NCI-H146 treated with DMSO at 0.1 percent for 48 hours (cell line): ENCODE results near the gene AP4M1.
"Not testable (repeated sequence)": the region's sequence is repeated elsewhere in the genome, so short reads cannot be mapped to it uniquely, and the experiment has no call there.

Experiments
- DNase-seq: peaks from one replicate; lab custom pipeline; 2025; ENCODE audit not compliant: unreplicated experiment; lab: John Stamatoyannopoulos, UW

AP4M1 gene

GRCh38 chr7:100130220-100130607, 28.8 kb downstream of the AP4M1 start:
- peak; percentile 81 for DNase-seq

DNA sequence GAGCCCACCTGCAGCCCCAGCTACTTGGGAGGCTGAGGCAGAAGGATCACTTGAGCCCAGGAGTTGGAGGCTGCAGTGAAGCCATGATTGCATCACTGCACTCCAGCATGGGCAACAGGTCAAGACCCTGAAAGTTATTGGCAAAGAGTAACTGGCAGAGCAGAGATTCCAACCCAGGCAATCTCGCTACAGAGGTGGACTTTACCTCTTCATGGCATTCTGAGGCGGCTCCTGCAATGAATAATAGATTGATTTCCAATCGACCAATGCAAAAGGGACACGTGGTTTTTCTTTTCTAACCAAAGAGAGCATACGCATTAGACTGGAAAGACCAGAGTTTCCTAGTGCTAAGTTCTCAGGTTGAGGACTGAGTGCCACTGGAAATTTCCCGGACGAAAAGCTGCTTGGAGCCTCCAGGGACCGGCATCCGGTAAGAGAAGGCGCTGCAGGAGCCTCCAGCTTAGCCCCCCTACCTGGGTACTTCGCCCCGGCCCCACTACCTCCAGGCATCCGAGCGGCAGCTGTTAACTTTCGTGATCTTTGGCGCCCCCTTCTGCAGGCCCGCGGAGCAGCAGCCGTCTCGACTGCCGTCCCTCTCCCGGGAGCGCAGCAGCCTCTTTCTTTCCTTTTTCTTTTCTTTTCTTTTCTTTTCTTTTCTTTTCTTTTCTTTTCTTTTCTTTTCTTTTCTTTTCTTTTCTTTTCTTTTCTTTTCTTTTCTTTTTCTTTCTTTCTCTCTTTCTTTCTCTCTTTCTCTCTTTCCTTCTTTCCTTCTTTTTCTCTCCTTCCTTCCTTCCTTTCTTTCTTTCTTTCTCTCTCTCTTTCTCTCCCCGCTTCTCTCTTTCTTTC, 29.4 kb downstream of the AP4M1 start:
- peak; percentile 51 for DNase-seq

- DNase-seq = no peak
These were observed 30.7 kb downstream of the AP4M1 start for GRCh38 chr7:100132126-100132525.

GRCh38 chr7:100132697-100133151, 31.3 kb downstream of the AP4M1 start:
- DNase-seq = peak; percentile 30

- DNase-seq = peak; percentile 27
These were observed 36.7 kb downstream of the AP4M1 start for GRCh38 chr7:100137851-100138760.

DNA sequence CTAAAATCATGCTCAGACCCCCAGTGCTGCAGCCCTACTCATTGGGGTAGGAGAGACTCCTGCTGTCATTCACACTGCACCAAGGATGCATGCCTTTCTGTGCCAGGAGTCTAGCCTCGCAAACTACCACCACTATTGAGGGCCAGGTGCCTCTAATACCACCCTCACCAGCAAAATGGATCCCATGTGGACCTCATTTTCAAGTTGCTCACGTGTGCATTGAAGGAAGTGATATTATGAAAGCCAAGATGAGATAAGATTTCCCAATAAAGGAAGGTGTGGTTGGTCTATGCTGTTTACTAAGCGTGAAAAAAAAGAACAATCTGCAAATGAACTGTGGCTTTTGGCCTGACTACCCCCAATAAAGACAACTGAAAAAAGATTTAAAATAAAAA, 40.1 kb downstream of the AP4M1 start:
- no peak for DNase-seq

- no peak for DNase-seq
These were observed 41.0 kb downstream of the AP4M1 start for GRCh38 chr7:100142461-100142860.

DNA sequence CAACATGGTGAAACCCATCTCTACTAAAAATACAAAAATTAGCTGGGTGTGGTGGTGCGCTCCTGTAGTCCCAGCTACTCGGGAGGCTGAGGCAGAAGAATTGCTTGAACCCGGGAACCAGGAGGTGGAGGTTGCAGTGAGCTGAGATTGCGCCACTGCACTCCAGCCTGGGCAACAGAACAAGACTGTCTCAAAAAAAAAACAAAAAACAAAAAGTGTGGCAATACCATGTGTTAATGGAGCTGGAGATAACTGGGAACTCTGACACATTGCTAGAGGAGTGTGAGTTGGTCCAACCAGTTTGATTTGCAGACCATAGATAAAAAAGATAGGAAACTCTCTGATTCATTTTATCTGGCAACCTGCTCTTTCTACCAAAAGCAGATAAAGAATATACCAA, 44.9 kb downstream of the AP4M1 start:
- not testable (repeated sequence) for DNase-seq

GRCh38 chr7:100147278-100147677, 45.8 kb downstream of the AP4M1 start:
- DNase-seq = no peak

DNA sequence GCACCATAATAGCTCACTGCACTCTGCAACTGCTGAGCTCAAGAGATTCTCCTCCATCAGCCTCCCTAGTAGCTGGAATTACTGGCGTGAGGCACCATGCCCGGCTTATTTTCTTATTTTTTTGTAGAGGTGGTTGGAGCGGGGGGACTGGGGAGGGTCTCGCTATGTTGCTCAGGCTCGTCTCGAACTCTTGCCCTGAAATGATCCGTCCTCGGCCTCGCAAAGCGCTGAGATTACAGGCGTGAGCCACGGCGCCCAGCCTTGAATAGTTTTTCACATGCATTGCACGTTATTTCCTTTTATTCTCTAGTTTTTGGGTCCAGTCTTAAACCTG, 46.7 kb downstream of the AP4M1 start:
- DNase-seq = no peak

DNA sequence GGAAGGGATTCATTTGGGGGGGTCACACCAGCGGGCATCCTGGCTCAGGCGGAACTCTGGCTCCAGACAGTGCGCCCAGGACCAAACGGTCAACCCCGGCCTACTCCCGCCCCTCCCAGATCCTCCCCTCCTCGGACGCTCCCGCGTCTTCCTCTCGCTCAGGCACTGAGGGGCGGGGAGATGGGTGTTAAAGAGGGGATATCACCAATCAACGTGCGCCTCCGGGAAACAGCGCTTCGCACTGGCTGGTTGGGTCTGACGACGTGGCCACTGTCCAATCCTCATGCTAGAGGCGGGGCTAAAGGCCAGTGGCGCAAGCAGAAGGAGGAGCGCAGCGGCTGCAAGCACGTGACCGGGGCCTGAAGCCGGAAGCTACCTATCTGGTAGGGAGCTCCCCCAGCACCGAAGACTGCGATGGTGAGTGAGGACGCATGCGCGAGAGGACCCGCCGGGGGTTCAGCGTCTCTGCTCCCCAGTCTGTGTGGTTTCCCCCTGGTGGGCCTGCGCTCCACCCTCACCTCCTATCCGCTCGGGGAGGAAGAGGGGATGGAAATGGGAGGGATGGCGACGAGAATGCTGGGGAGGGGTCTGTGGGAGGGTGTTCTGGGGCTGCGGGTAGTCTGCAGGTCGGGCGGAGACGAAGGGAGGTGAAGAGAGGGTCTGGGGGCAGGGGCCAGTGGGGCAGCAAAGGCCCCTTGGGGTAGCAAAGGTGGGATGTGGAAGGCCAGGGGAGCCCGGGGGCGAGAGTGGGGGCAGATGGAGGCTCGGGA, 47.3 kb downstream of the AP4M1 start, which contains the start of gene LAMTOR4:
LAMTOR4 (plus strand) TSS at position 360 of the 770 bp plus-strand sequence; CDS start at position 415, 55 bp downstream.
- DNase-seq = peak; percentile 99

- DNase-seq = no peak
These were observed 51.0 kb downstream of the AP4M1 start for GRCh38 chr7:100152404-100152803.

DNA sequence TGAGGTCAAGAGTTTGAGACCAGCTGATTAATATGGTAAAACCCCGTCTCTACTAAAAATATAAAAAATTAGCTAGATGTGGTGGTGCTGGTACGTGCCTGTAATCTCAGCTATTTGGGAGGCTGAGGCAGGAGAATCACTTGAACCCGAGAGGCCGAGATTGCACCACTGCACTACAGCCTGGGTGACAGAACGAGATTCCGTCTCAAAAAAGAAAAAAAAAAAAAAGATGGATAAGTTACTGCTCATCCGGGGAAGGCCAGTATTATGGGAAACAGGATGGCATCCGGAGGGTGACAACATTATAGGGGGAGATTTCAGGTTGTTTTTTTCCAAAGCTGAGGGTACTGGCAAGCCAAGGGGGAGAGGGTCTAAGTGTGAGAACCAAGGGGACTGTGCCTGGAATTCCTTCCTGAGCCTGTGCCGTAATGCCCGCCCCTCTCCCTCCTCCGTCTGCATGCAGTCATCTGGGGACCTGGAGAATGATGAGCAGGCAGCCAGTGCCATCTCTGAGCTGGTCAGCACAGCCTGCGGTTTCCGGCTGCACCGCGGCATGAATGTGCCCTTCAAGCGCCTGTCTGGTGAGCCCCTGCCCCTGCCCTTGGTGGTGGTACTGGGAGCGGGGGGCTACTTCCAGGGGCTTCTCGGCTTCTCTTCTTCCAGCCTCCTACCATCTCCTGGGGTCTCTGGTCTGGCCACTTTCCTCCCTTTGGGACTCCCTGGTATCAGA, 51.7 kb downstream of the AP4M1 start:
- no peak for DNase-seq

- no peak for DNase-seq
These were observed 52.5 kb downstream of the AP4M1 start for GRCh38 chr7:100153708-100154535.

GRCh38 chr7:100154651-100155491, 53.4 kb downstream of the AP4M1 start:
- no peak for DNase-seq

GRCh38 chr7:100155553-100156317, 54.3 kb downstream of the AP4M1 start:
- DNase-seq = no peak

- DNase-seq = no peak
These were observed 55.1 kb downstream of the AP4M1 start for GRCh38 chr7:100156331-100157068.

- DNase-seq = no peak
These were observed 55.6 kb downstream of the AP4M1 start for GRCh38 chr7:100157069-100157333.
